Body of pancreas (tissue), 4 donors: ENCODE measurements around the gene ANKDD1B.

Experiments
- CTCF ChIP-seq, 7 experiments: fragments of 450-650 bp in 4 of 7; fragments of 200-600 bp in 3 of 7; sonication (generic) in 3 of 7; IDR thresholded peaks; one replicate each; pipeline ENCODE4 v1.5.1; 2016 to 2019; ENCODE audit warnings: antibody characterized with exemption in 7 of 7
- POLR2A ChIP-seq, 3 donors: fragments of 450-650 bp; IDR thresholded peaks; one replicate each; pipeline ENCODE4 v1.6.1; 2016; ENCODE audit warnings: antibody characterized with exemption in 3 of 3, mild to moderate bottlenecking in 2 of 3

GRCh38 chr5:75667586-75667985 is 56.3 kb downstream of the ANKDD1B start:
- TF ChIP-seq CTCF (IDR thresholded peaks at IDR 0.05) (no peak), POLR2A (IDR thresholded peaks at IDR 0.05) (no peak)
